ENCODE measurements around the gene CRYAA.
"Not testable (repeated sequence)": the region's sequence is repeated elsewhere in the genome, so short reads cannot be mapped to it uniquely, and the experiment has no call there.

- not testable (repeated sequence) for TF ChIP-seq CTCF, POLR2A (IDR thresholded peaks at IDR 0.05)
Measured at GRCh38 chr21:43149344-43149743, 19.5 kb upstream of the CRYAA start.
